GM21529 (cell line): ENCODE measurements around the gene FAM13A.

Experiments
- ATAC-seq: cut with Tn5 transposase; IDR thresholded peaks from one replicate; pipeline ENCODE4 v1.9.1; 2021; ENCODE audit not compliant: unreplicated experiment

Gene FAM13A

DNA sequence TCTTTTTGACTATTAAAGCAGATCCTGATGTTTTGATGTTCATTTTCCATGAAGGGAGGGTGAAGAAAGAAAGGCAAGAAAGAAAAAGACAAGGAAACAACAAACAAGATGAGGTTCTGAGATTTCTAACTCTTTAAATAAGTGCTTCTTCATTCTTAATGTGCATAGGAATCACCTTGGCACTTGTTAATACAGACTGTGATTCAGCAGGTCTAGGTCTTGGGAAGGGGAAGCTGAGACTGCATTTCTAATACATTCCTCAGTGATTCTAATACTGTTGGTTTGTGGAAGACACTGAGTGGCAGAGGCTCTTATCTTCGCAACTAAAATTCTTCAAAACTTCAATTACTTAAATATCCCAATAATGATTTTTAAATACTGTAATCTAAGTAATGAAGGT is 264.2 kb downstream of the FAM13A start:
- ATAC-seq, result no peak

DNA sequence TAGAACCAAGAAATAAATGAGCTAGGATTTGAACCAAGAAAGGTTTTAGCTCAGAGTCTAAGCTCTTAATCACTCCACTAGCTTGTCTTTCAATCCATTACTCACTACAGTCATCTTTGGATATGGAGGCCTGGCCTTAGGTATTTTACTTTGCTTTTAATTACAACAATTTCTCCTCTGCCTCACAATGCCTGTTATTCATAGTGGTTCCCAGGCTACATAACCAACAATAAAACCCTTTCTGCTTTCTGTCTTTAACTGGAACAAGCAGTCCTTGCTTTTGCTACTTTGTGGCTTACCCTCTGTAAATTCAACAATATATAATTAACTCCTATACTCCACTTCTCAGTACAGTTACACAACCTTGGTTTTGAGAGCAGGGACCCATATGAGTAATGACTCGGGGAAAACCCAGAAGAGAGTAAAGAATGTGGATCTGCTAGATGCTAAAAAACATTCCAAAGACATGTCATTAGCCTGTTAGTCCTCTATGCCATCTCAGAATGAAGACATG is 264.7 kb downstream of the FAM13A start:
- peak; percentile 81 for ATAC-seq

DNA sequence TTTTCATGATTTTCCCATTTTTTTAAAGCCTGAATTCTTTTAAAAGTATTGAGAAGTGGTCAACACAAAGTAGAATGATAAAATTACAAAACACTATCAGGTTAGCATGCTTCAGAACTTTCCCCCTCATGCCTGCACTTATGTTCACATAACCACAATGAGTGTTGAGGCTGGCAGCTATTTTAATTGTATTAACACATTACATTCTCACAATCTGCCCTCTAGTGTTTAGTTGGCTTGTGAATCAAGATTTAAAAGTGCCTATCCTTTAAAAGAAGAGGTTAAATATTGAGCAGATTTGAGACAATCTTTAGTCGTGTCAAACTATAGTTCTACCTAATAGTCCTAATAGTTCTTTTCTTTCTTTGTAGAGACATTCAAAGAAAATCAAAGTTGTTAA is 265.7 kb downstream of the FAM13A start:
- no peak for ATAC-seq

DNA sequence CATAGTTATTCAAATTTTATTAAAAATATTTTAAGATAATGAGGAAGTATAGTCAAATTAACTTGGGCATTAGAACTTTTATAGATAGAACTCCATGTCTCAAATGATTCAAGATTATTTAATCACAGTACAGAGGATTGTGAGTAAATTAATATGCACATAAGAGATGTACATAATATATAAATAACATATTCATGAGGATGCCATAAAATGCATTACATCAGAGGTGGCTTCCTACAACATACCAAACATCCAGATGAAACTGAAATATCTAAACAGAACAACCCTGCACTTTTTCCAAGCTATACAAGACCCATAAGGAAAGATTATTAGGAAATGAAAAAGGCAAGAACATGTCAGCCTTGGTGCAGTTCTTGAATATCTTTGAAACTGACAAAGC is 268.1 kb downstream of the FAM13A start:
- no peak for ATAC-seq

DNA sequence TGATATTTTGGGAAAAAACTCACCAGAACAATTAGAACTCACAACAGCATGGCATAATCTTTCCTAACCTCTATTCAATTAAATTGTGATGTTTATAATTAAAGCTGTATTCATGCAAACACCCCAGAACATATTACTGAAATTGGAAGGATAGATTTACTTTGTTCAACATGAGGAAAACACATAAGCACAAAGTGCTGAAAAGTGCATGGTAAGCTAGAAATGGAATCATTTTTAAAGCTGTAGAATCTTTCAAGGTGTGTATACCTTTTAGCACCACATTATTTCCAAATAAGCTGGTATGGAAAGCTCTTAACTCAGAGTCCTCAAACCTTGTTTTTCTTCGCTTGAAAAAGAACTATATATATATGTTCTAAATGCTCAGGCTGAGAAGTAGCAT is 268.6 kb downstream of the FAM13A start:
- no peak for ATAC-seq

DNA sequence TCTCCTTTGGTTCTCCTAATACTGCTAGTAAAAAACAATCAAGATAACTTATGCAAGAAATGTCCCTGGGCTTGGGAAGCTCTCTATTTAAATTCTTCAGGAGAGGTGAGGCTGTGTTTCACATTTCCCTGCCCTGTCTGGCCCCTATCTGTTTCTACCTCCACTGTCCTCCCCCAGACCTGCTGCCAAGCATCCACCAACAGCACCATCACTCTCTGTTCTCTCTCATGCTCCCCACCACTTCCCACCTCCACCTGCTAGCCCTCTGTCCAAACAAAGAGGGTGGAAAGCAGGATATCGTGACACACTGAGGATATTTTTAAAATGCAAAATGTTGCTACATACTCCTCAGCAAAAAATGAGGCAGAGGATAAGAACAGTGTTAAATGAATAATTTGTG is 271.0 kb downstream of the FAM13A start:
- ATAC-seq, result no peak

DNA sequence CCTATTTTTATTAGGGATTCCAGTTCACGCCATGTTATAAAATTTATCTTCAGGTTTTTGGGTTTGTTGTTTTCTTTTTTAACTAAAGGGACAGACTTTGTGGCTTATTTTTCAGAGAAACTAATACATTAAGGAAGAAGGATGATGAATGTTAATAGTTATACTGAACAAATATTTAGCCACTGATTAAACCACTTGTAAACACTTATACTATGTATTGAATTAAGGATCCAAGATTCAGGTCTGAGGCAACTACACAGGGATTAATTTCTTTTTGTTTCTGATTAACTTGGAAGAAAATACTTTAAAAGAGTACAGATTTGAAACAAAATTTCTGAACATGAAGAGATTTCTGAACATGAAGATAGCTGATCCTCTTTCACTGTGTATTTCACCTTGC is 276.6 kb downstream of the FAM13A start:
- ATAC-seq, result no peak

DNA sequence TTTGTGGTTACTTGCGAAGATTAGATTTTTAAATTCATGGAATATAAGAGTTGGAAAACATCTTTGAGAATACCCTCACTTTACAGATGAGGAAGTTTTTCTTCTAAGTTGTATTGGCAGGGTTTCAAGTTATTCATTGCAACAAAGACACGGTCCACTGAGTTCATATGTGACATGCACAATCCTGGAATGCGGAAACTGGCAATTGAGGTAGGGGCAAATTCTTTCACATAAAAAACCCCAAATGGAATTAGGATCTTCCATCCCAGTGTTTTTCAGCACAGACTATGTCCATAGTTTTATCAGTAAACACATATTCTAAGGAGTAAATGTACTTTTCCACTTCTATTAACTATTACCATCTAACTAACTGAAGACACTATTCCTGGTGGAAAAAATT is 277.6 kb downstream of the FAM13A start:
- ATAC-seq, result no peak

DNA sequence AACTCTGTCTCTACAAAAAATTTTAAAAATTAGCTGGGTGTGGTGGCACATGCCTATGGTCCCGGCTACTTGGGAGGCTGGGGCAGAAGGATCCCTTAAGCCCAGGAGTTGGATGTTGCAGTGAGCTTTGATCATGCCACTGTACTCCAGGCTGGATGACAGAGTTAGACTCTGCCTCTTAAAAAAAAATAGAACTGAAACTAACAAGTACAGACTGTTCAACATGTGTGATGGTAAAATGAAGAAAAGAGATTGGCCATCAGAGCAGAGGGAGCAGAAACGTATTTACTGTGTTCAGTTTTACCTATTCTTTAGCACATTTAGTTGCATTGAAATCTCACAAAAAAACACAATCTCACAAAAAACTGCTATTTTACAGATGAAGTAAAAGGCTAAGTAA is 281.5 kb downstream of the FAM13A start:
- ATAC-seq, result no peak

DNA sequence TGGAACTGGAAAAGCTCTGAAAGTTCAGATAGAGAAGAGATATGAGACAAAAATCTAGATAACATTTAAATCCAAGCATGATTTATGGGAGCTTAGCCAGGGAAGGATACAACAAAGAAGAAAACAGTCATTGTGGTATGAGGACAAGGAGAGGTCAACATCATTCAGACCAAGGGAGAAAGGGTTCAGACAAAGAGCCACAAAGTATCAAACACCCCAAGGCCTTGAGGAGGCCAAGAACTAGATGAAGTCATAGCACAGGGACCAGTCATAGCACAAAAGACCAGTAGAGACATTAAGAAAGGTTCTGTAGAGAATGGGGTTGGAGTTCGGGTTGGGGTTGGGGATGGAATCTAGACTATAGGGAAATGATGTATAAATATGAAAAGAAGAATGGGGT is 282.0 kb downstream of the FAM13A start:
- ATAC-seq, result no peak

DNA sequence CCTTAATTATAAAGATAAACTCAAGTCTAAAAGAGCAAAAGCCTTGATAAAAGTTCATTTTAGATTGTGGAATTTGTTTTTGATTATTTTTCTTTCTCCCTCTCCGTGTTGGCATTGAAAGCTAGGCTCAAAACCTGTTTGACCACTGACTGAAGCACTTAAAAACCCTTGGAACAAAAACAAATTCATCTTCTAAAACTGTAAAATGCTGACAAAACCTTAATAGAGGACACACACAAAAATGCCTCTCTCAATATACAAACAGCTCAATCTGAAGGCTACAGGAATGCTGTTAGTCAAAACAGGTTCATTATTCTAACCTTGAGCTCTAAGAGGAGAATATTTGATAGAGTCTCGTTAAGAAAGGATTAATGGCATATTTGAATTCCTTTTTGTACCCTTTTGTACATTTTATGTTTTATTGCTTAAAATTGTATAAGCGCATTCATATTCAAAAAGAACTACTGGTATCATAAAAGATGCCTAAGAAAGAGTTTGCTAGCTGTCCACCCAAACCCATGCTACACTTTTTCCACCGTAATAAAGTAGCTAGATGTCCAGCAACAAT is 285.0 kb downstream of the FAM13A start:
- ATAC-seq, result no peak

DNA sequence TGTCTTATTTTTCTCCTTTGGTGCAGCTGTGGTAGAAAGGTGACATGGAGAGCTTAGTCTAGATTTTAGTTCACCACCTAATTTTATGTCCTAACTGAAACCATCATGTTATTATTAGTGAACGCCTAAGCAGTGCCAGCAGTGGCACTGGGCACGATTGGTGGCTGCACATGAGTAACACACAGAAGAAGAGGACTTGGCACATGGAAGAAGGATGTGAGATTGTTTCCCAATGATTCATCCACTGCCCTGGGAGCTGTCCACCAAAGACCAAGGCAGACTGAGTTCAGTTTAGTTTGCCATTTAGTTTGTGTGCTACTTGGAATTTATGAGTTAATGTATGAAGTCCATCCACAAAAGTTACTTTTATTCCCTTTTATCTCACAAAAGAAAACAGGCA is 291.3 kb downstream of the FAM13A start:
- ATAC-seq, result no peak

DNA sequence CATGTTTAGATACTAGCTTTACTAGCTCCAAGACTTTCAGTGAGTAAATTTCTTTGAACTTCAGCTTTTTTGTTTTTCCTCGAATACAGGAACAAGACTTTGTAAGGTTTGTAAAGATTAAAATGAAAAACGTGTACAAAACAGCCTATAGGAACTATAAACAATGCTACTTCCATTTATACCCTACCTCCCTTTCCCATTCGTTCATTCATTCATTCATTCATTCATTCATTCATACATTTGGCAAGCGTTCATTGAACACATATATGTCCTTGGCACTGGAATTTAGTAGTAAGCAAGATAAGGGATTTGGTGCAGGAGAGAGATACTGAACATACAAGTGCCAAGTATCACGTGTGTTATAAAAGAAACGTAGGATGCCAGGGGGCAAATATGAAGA is 293.9 kb downstream of the FAM13A start:
- ATAC-seq, result no peak

DNA sequence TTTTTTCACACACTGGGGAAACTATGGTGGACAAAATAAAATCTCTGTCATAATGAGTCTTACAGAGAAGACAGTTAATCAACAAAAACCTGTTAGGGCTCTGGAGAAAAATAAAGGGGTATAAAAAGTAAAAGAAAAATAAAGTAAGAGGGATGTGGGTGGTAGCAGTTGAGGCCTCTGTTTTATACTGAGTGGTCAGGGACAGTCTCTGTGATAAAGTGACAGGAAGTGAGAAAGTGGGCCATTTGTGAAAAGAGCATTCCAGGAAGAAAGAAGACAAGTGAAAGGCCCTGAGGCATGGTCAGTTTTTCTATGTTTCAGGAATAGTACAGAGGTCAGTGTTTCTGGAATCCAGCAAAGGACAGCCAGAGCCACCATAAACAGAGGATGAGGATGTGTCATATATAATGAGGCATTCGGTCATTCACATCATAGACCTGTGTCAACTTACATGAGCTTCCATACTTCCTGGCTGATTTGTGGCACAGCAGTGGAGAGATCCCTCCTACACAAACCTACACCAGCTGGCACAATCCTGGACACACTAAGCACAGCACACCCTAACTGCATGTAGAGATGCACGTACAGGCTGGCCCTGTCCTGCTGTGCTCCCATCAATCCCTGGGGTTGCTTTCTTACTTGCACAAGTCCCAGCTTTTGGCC is 295.0 kb downstream of the FAM13A start:
- ATAC-seq, result no peak

DNA sequence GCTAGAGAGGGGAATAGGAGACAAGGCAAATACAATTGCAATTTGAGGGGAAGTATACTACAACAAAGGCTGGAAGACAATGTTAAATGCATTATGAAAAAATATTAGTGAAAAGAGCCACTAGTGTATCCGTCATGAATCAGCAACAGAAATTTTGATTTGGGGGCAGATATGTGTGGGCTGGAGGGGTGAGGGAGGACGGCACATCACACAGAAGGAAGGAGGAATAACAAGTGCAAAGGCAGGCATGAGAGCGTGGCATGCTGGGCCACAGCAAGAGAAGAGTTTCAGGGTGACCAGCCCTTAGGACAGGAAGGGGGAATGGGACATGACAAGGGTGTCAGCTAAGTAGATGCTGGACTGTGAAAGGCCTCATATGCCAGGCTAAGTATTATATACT is 295.6 kb downstream of the FAM13A start:
- no peak for ATAC-seq

DNA sequence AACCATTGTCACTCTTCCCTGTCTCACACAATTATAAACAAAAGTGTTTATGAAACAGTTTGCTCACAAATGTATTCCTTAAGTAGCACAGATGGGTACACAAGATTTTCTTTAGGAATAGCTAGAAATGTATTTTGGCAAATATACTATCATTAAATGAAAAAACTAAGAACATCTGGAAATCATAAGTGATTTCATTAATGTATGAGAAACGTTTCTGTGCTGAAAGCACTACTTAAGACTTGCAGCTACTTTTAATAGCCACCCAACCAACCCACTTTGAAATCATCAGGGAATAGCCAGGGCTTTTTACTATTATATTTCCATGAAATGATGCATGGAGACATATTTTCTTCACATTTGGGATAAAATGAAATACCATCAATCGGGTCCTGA is 297.1 kb downstream of the FAM13A start:
- ATAC-seq, result no peak

DNA sequence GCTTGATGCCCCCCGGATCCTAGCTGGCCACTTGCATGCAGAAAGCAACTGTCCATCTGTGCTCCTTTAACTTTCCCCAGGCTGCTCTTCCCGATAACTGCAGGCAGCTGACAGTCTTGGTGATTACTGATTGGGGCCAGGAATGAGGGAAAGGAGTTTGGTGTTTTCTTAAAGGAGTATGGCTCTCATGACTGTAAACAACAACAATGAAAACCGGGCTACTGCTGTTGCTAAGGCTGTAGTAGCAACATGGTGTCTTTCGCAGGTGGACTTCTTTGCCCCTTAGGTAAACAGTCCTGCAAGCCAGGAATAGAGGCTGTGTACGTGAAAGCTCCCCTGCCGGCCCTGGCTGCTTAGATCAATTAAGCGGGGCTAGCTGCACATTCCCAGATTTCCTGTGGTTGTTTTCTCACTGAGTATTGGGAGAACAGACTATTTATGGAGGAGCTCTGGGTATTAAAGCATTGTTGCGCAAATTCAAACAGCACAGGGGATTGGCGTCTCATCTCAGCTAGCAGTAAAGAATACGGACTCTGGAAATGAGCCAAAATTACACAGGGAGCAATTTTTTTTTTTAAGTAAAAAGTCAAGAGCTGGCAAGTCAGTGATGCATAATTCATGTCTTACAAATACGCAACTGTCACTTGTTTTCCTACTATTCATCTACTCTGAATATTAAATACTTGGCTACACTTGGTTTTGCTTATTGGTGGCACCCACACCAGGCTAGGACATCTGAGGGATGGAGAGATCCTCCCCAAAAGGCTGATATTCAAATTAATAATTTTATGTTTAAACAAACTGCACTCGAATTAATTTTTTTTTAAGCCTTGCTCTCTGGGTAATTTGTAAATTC is 297.7 kb downstream of the FAM13A start:
- ATAC-seq, result no peak

DNA sequence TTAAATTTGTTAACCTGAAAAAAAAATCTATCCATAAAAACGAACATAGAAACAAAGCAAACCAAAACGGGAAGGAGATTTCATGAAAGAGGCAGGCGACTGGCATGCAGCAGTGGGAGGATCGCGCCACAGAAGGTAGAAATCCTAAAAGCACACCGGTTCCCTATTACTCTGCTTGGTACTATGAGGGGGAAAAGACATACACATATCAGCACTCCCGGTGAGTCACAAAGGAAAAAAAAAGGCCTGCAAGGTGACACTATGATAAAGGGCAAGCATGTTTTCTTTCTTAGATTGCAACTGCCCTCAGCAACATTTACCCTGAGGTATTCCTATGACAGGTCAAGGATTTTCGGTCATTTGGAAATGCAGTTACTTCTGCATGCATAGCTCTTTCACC is 298.7 kb downstream of the FAM13A start:
- ATAC-seq, result no peak

DNA sequence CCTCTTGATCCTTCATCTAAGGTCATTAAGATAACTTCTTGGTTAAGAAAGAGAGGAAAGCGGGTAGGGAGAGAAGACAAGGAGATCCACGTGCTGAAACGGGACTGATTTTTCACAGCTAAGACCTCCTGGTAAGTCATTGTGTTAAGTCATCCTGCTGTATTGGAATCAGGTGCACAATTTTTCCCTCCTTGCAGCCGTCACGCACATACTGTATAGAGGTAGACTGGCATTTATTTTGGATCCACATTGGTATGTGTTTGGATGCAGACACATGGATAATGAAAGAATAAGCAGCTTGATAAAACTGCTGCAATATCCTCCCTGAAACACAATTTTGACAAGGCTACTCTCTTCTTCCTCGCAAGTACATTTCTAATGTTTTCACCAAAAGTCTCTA is 299.2 kb downstream of the FAM13A start:
- no peak for ATAC-seq

DNA sequence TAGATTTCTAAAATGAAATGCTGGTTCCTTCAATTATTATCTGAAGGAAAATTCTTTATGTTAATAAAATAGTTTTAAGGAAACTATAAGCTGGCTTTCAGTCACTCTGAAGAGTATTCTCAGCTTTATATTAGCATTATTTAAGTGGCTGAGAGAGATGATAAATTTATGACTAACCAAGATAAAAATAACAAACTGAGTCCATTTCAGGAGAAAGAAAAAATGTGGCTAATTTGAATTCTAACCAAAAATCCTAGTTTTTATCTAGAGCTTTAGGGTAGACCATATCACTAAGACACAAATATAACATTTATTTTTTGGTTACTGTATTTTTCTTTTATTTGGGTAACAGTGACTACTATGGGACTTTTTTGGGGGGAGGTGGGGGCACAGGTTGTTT is 299.9 kb downstream of the FAM13A start:
- no peak for ATAC-seq

DNA sequence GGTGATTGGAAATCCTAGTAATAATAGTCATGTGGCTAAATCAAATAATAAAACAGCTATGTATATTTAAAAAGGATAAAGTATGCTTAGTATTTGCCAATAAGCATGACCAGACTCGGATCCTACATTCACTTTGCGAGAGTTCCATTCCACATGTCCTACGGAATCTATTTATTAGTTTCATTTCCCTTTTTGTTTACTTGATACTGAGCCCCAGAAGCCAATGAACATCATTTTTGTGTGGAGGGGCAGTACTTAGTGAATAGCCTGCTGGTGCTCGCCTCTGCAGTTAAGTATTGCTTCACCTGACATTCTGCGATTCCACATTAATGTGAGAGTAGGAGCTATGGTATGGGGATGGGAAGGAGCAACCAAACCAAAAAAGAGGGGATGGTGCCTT is 300.8 kb downstream of the FAM13A start:
- no peak for ATAC-seq

DNA sequence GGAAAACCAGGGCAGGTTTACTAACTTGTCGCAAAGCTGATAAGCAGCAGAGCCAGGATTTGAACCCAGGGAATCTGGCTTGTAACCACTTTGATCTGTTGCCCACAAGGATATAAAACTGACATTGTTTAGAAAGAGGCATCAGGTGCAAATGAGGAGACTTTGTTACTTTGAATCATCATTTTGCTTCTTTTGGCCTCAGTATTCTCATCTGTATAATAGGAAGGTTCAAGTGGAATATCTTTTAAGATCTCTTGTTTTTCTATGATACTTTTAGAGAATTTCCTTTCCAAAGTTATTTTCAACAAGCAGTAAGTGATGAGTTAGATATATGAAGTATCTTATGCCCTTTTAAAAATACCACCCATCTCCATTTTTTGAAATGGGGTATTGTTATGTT is 301.5 kb downstream of the FAM13A start:
- ATAC-seq, result no peak
